Endothelial cell of umbilical vein (primary cell): ENCODE data around the gene ANKDD1A.

Experiments
- CTCF ChIP-seq, 2 donors: IDR thresholded peaks; 1 replicate in 1 of 2; 2 replicates in 1 of 2; pipeline ENCODE4 v1.5.1; 2011; ENCODE audit warnings: low read length in 2 of 2, mild to moderate bottlenecking in 2 of 2, moderate library complexity in 2 of 2, control low read depth in 1 of 2, inconsistent platforms in 1 of 2, low read depth in 1 of 2; ENCODE audit not compliant: insufficient read depth in 1 of 2; ENCODE audit errors: extremely low read depth in 1 of 2
- EZH2 ChIP-seq: IDR thresholded peaks from 2 replicates; pipeline ENCODE4 v1.6.1; 2012; ENCODE audit warnings: borderline replicate concordance, low read depth, mild to moderate bottlenecking, moderate library complexity, low read length, inconsistent platforms; ENCODE audit not compliant: severe bottlenecking
- FOS ChIP-seq: IDR thresholded peaks from 2 replicates; pipeline ENCODE4 v1.6.1; 2011; ENCODE audit warnings: mild to moderate bottlenecking, low read length, moderate library complexity, borderline replicate concordance; ENCODE audit not compliant: insufficient read depth
- GATA2 ChIP-seq: IDR thresholded peaks from 2 replicates; pipeline ENCODE4 v1.7.0; 2011; ENCODE audit warnings: low read depth, mild to moderate bottlenecking, moderate library complexity, mixed read lengths, low read length; ENCODE audit not compliant: insufficient read length, insufficient read depth
- JUN ChIP-seq: IDR thresholded peaks from 2 replicates; pipeline ENCODE4 v1.6.1; 2011; ENCODE audit warnings: borderline replicate concordance, low read depth; ENCODE audit not compliant: insufficient read length, insufficient read depth
- MAX ChIP-seq: IDR thresholded peaks from 2 replicates; pipeline ENCODE4 v1.6.1; 2011; ENCODE audit not compliant: insufficient read depth, insufficient read length
- MYC ChIP-seq: IDR thresholded peaks from one replicate; pipeline ENCODE4 v1.6.1; 2011; ENCODE audit warnings: mild to moderate bottlenecking, low read depth, low read length
- POLR2A ChIP-seq: IDR thresholded peaks from 2 replicates; pipeline ENCODE4 v1.6.1; 2012; ENCODE audit warnings: low read depth, mild to moderate bottlenecking, control low read depth, low read length
- POLR2AphosphoS5 ChIP-seq: IDR thresholded peaks from 2 replicates; pipeline ENCODE4 v1.6.1; 2012; ENCODE audit warnings: low read depth, mild to moderate bottlenecking, control low read depth, low read length, moderate library complexity; ENCODE audit not compliant: insufficient read depth

- TF ChIP-seq MAX, result no peak
- TF ChIP-seq POLR2AphosphoS5, result no peak
- TF ChIP-seq POLR2A, result no peak
- no peak for TF ChIP-seq CTCF (IDR thresholded peaks at IDR 0.05; ENCODE audit: extremely low read depth in 1 of 2, insufficient read depth in 1 of 2, low read depth in 1 of 2, low read length in 2 of 2)
- TF ChIP-seq MYC, result no peak
- no peak for TF ChIP-seq EZH2
- no peak for TF ChIP-seq JUN
- TF ChIP-seq FOS, result no peak
- TF ChIP-seq GATA2, result no peak
Observed at GRCh38 chr15:64870353-64870752, 41.3 kb upstream of the ANKDD1A start.
